HG02943 (cell line): ENCODE measurements around the gene SUPT4H1.

ENCODE experiments used
- ATAC-seq: cut with Tn5 transposase; IDR thresholded peaks from one replicate; pipeline ENCODE4 v1.9.1; 2021; ENCODE audit warnings: mild to moderate bottlenecking, low read depth, moderate library complexity; ENCODE audit not compliant: unreplicated experiment

SUPT4H1 gene

DNA sequence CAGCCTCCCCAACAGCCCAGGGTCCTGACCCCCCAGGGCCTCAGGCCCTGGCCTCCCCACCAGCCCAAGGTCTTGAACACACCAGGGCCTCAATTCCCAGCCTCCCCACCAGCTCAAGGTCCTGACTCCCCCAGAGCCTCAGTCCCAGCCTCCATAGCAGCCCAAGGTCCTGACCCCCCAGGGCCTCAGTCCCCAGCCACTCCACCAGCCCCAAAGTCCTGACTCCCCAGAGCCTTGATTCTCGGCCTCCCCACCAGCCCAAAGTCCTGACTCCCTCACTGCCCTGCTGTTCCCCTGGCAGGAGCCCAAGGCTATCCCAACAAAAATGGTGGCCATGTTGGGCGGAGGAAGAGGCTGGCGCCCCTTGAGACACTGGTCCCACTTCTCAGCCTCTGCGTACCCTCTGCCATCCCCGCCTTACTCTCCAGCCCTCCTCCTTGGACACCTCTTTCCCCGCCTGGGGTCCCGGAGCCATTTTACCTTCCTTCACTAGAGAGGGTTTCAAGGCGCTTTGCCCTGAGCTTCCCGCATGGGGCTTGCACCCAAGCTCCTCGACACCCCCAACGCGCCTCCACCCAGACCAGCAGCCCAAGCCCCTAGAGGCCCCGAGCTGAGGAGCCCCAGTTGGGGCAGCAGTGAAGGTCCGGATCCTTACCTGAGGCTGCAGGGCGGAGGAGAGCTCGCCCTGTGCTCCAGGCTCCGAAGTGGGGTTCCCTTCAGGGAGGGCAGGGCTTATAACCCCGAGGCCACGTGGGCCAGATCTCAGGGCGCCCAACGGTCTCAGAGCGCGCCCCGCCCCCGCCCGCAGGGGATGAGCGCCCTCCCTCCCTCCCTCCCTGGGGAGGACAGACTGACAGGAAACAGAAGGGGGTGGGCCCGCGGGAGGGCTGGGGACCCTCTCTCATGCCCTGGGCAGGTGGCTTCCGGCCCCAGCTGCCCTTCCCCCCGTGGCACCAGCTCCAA, 19.9 kb downstream of the SUPT4H1 start:
- no peak for ATAC-seq

DNA sequence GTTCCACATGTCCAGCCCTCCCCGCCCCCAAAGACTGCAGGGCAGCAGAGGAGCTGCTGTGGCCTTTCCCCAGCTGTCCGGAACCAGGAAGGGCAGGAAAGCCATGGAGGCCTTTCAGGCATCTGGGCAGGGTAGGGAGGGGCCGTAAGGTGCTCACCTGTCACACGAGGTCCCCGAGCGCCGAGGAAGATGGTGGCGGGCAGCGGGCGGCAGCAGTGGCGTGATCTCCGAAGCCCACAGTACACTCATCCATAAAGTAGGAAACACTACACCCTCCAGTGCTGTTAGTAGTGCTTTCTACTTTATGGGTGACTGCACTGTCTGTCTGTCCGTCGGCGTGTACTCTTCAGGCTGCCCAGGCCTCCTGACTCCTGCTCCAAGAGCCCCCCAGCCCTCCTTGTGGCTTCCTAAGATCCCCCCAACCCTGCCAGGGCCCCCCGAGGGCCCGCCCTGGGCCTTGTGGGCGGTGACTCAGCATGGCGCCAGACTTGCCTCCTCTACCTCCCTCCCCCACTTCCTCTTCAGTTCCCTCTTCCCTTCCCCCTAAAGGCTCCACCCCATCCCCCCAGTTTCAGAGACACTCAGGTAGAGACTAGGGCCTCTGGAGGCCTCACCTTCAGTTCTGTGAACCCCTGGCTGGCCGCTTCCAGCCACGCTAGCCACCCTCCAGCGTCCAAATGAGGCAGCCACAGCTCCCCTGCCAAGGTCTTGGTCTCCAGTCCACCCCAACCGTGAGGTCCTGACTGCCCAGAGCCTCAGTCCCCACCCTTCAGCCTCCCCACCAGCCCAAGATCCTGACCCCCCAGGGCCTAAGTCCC, 20.8 kb downstream of the SUPT4H1 start:
- no peak for ATAC-seq

DNA sequence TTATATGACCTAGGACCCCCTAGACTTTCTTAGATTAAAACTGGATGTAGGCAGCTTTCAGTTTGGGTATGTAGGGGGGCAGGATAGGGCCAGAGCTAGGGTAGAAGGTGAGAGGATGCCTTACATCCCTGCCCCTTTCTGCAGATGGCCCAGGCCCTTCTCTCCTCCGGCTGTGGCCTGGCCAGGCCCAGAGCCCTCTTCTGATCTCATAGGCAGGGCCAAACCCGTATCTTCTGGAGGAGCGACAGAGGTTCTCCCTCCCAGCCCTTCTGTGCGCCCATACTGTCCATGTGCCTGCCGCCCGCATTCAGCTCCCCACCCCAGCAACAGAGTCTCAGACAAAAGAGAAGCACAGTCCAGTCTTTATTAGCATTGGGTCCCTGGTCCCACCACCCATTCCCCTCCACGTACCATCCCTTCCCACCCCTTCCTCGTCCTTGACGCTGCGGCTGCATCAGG, 21.4 kb downstream of the SUPT4H1 start:
- ATAC-seq = no peak

DNA sequence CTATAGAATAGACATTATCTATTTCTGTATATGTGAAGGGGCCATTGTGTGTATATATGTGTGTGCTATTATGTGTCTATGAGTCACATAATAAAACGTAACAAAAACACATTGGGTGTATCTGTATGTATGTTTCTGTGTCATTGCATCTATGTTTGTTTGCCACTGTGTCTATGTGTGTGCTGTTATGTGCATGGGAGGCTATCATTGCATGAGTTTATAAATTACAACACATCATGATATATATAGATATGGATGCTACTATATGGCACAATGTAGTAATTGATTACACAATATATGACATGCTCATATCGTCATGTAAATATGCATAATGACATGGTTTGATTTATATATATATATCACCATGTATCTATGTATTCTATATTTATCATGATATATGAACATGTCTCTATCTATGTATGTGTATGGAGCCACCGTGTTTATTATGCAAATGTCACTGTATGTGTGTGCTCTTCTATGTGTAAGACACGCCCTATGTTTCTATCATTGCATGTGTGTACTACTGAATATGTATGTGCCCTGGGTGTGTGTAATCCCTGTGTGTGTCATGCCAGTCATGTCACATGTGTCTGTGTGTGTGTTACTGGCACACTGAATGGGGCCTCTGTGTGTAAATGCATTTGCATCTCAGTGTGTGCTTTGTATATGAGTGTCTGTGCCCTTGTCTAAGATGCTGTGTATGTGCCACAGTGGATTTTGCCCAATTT, 22.0 kb downstream of the SUPT4H1 start:
- ATAC-seq = no peak

DNA sequence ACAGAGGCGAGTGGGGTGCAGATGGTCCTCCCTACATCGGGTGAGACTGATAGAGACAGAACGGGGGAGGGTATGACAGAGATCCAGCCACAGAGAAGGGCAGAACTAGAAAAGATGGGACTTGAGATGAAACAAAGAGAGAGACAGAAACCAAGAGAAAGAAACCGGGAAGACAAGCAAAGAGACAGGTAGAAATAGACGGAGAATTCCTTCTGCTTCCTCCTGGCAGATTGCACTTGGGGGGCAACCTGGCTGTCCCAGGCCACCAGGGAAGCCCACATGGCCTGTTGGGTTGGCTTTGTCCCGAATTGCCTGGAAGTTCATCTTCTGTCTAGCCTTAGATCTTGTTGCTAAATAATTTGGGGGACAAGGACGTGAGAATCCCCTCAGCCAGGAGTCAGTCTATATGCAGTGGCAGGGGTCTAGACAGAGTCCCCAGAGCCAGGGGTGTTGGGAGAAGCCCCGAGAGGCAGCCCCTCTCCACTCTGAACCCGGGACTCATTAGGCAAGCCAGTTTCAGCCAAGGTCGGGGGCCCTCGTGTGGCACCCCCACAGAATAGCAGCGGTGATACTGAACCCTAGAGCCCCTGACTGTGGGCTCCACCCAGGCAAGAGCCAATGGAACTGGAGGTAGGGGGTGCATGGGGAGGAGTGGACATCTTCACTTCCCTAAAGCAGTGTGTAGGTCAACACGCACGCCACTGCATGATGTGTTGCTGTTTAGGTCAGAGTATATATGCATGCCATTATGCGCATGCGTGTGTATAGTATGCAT, 22.8 kb downstream of the SUPT4H1 start:
- peak; percentile 38 for ATAC-seq

DNA sequence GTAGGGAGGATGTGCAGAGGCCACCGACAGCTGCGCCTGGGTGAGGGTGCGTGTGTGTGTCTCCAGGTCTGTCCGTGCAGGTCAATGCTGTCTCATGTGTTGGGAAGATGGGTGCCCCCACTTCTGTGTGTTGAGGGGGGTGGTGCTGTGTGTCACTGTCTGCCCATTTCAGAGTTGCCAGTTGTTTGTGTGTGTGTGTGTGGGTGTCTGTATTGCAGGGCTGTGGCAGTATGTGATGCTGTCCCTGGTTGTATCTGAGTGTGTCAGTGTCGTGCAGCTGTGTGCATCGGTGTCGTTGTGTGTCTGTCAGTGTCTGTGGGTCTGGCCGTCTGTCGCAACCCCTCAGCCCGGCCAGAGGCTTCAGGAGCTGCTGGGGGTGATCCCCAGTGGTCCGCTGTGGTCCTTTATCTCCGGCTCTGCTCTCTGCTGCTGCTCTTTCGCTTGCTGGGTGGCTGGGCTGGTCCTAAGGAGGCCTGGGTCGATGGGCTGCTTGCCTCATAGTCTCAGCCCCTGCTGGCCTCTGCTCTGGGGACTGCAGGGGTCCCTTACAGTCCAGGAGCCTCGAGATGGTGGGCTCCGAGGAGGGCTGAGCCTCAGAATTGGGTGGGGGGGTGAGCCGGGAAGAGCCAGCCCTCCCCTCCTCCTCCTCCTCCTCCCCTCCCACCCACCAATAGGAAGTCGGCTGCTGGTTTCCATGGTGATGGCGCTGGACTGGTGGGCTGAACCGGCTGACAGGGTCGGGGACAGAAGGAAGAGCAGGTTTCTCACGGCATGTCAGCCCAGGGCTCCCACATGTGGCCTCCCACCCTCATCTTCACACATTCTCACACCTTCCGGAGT, 23.6 kb downstream of the SUPT4H1 start, which contains the start of gene TSPOAP1:
TSS of gene TSPOAP1 (minus strand) at position 601 of the 840 bp plus-strand sequence. CDS start 875 bp downstream, outside the sequence.
- ATAC-seq = no peak

DNA sequence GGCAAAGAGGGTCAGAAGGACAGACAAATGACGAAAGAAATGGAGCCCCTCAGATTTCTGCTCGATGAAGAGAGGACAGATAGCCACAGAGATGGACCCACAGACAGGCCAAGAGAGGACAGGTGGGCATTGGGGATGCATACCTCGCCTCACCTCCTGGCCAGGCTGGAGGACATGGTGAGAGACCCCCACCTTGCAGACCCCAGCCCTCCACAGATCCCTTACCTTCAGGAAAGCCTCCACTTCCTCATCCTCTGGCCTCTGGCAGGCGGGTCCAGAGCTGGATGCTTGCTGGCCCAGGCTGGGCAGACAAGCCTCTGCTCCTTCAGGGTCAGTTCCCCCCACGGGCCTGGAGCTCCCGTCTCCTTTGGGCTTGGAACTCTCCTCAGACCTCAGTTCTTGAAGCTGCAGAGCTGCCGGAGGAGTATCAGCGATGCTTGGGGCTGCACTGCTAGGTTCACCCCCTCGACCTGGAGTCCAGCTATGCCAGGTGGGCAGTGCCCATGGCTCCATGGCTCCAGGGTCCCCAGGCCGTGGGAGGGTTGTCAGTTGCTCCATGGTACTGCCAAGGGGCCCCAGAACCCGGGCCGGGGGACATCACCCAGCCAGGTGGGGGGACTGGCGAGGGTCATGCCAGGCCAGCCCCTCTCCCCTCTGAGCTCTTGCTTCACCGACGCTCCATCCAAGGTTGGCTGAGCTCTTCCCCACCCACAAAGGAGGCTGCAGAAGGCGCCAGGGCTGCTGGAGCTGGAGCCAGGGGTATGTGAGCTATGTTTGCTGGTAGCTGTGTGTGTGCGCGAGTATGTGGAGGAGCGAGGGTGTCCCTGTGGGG, 24.4 kb downstream of the SUPT4H1 start:
- ATAC-seq = no peak

DNA sequence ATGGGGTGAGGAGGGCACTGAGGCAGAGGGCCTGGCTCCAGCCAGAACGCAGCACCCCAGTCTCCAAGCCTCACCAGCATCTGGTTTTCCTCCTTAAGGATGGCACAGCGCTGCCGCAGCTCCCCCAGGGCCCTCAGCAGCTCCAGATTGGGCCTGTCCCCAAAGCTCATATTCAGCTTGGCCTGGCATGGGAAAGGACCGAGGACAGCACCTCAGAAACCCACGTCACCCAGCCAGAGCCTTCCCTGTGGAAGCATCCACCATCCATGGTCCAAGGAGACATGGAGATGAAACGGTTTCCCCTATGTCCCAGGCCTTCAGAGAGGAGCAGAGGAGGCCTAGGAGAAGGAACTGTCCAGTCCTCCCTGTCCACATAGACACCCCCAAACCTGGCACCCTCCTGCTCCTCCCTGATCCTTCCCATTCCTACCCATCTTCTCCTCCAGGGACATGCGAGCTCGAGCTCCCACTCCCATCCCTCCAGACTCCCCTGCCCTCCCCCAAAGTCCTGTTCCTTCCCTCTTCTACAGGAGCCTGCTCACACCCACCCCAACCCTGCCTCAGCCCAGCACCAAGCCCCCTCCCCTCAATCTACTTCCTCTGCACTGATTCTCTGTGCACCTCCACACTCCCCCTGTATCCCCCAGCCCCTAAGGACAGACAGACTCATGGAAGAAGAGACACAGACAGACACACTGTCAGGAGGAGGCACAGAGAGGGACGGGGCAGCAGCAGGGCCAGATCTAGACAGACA, 25.2 kb downstream of the SUPT4H1 start:
- no peak for ATAC-seq

DNA sequence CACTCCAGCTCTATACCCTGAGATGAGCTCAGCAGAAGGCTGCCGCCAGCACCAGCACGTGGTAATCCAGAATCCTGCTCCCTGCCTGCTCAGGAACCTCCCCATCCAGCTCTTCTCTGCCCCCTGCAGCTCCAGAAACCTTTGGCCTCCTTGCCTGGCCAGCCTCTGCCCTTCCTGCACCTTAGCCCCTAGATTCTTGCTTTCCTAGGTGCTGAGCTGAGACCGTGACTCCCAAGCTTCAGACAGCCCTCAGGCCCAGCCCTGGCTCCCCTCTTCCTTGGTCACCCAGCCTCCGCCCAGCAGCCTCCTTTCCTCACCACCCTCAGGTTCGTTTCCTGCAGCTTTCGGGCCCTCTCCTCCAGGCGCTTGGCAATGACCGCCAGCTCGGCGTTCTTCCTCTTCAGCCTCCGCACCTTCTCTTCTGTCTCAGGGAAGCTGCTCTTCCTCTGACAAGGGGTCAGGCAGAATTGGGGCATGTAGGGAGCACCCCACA, 26.0 kb downstream of the SUPT4H1 start:
- no peak for ATAC-seq

DNA sequence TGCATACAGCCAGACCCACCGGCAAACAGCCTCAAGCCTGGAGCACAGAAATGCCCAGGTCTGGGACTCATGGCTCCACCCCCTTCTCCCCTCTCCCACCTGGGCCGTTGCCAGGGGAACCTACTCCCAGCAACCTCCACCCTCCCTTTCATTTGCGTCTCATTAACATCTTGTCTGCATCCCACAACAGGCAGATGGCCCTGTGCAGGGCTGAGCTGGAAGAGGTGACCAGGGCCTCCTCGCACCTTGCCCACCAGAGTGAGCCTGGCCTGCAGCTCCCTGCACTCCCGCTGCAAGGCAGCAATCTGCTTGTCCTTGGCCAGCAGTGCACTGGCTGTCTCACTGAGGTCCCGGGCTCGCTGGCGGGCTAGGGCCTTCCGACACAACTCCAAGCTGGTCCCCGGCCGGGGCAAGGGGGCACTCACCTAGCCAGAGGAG, 26.7 kb downstream of the SUPT4H1 start:
- no peak for ATAC-seq

DNA sequence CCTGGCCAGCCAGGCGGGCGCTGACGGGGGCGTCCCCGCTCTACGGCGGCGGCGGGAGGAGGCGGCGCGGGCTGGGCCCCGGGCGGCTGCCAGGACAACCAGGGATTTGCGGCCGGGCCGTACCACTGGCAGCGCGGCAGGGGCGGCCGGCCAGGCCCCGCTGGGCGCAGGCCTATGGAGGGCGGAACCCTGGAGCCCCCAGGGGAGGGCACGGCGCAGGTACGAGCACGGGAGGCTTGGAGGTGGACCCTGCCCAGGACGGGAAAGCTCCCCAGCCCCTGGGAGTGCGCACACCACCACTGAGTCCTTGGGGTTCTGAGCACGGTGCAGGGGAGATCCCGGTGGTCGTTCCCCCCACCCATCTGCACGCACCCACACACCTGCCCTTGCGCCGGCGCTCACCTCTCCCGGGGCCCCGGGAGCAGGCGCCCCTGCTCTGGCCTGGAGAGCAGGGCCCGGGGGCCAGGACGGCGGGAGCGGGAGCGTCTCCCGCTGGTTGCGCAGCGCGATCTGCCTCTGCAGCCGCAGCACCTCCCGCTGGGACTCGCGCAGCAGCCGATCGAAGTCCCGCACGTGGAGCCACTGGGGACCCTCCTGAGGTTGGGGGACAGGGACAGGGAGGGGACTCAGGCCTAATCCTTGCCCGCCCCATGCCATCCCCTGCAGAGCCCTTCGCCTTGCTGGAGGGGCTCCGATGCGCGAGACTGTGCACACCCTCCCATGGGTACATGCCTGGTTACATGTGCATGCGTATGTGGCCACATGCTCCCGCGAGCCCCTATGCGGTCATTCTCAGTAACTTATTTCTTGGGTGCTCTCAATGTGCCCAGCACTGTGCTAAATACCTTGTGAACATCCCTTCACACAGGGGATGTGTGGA, 27.4 kb downstream of the SUPT4H1 start:
- no peak for ATAC-seq

DNA sequence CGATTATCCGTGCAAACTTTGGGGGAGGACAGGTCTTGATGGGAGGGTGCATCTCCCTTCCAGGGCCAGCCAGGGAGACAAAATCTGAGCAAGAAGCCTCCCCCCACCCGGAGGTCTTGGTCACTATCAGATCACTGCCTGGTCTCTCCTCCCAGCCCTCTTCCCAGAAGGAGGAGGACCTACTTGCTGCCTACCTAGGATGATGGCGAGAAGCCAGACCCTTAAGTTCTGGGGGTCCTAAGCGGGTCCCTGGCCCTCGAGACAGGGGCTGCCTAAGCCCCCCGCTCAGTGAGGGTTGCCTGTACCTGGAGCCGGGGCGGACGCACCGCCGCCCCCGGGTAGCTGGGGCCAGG, 28.0 kb downstream of the SUPT4H1 start:
- no peak for ATAC-seq

DNA sequence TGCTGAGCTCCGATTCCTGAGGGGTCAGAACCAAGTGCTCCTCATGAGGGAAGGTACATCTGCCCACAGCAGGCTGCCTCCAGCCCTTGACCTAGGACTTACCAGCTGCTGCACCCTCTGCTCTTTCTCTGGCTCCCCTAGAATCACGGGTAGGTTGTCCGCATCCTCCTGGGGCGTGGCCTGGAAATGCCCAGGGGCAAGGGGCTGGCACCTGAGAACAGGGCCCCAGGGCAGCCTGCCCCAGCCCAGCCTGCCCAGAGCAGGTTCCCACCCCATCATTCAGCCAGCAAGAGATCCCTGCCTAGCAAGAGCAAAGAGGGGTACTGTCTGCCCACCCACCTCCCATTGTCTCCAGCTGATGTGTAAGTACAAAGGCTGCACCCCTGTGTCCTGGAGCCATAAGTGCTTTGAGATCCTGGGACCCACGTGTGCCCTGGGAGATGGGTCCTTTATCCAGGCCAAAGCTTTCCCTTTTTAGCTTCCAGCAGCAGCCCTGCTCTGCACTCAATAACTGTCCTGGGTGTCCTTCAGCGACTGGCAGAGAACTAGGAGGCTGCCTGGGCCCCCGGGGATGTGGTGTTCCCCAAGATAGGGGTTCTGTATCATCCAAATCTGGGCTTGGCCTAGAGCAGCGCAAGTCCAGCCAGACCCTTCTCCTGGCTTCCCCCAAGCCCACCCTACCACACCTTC, 28.5 kb downstream of the SUPT4H1 start:
- no peak for ATAC-seq

DNA sequence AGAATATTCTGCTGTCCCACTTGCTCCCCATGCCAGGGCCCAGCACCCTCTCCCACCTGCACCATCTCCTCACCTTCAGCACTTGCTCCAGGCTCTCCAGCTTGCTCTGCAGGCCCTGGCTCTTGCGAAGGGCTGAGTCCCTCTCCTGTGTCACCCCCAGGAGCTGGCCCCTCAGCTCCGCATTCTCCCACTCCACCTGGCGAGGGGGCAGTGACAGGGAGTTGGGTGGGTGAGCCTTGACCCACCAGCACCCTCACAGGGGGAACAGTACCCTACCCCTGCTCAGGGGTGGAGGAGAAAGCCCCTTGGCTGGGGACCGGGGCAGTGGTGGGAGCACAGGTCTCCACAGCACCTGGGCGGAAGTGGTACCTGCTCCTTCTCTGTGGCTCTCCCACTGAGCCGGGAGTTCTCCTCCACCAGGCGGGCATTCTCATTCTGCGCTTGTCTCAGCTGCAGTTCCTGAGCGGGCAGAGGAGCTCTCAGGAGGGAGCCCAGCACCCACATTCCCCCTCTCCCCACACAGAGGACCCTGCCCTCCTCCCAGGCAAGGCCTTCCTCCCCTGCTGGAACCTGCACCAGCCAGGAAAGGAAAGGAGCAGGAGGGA, 29.3 kb downstream of the SUPT4H1 start:
- no peak for ATAC-seq
